NT2/D1 (cell line): ENCODE results near the gene ANXA3.

Experiments used
- SUZ12 ChIP-seq: IDR thresholded peaks from 2 replicates; pipeline ENCODE4 v1.6.1; 2011; ENCODE audit not compliant: insufficient read length, insufficient read depth; ENCODE audit errors: extremely low read depth
- YY1 ChIP-seq: IDR thresholded peaks from 2 replicates; pipeline ENCODE4 v1.6.1; 2011; ENCODE audit not compliant: insufficient read length, insufficient read depth
- ZNF274 ChIP-seq: IDR thresholded peaks from 2 replicates; pipeline ENCODE4 v1.6.1; 2011; ENCODE audit warnings: mild to moderate bottlenecking, low read depth, low read length

DNA sequence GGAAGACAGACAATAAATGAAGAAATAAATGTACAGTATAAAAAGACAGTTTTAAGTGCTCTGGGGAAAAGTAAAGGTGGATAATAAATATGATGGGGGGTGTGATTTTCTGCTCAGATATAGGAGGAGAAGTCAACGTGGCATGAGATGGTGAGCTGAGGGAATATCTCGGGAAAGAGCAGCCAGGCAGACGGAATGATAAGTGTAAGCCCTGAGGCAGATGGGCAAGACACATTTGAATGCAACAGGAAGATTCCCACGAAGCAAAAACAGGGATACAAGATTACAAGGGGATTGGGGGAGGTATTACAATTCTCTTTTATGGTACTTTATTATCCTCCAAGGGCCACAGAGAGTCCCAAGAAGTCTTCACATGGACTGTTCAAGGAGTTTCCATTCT lies 11.1 kb downstream of the ANXA3 start:
- TF ChIP-seq YY1, result no peak
- TF ChIP-seq ZNF274, result no peak
- no peak for TF ChIP-seq SUZ12
